ENCODE results near the gene KIF26B. TPM values are rescaled to one million over a fixed set of nuclear protein-coding genes. Genes with fewer than 3 reads are reported as not detected.

KIF26B gene
- total and polyA plus RNA-seq, 2 donors, result 0.43 to 1.6 TPM

DNA sequence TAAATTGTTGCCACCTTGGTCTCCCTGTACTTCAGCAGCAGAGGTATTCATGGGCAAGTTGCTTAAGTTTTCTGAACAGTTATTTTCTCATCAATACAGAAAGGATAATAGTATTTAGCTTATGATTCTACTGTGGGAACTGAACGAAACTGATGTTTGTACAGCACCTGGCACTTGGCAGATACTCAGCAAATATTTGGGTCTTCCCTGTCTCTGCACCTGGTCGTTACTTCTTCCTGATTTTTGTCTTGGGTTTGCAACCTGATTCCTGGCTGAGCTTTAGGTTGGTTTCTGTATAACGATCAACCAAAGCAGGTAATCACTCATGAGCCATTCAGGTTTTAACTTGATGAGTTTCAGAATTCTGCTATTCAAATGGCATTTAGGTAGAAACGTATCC, 490.6 kb downstream of the KIF26B start:
- no peak overlapping the region for H3K4me3 ChIP-seq (ENCODE audit: low read length in 2 of 2)
- H3K27me3 ChIP-seq (ENCODE audit: control insufficient read depth in 2 of 2, insufficient read depth in 1 of 2, low read length in 1 of 2), result peaks cover 0 to 2% of the 10 kb centered on the region in 2 donors
- peaks cover 3 to 8% of the 10 kb centered on the region in 2 donors for H3K9me3 ChIP-seq (ENCODE audit: control insufficient read depth in 2 of 2, insufficient read depth in 1 of 2, low read length in 1 of 2)
- no peaks in the 10 kb centered on the region for H3K36me3 ChIP-seq (ENCODE audit: control insufficient read depth in 2 of 2, insufficient read depth in 2 of 2, low read length in 1 of 2)
- H3K27ac ChIP-seq (ENCODE audit: low read depth in 1 of 2, low read length in 1 of 2), result no peak overlapping the region
- WGBS, result 87% methylated on average over 4 of the region's 4 CpGs
- no peak for DNase-seq (ENCODE audit: low read depth in 6 of 9, low spot score in 9 of 9)
- peaks cover 0 to 15% of the 10 kb centered on the region in 2 donors for H3K4me1 ChIP-seq (ENCODE audit: control insufficient read depth in 2 of 2, insufficient read depth in 2 of 2, low read length in 2 of 2)

DNA sequence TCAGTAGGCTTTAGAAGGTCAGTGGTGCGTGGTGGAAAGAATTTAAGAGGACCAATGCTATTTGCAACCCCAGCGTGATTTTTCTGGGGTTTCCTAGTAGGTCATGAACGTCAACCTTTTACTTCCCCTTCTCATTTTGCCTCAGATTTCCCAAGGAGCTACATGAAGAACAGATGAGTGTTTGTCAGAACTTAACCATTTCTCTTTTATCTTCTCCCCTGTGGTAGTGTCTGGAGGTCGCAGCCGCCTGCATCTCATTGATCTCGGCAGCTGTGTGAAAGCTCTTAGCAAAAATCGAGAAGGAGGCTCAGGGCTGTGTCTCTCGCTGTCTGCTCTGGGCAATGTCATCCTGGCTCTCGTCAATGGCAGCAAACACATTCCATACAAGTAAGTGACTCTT, 491.1 kb downstream of the KIF26B start:
- Histone ChIP-seq H3K36me3 (ENCODE audit: control insufficient read depth in 2 of 2, insufficient read depth in 2 of 2, low read length in 1 of 2) (no peaks in the 10 kb centered on the region), H3K27ac (ENCODE audit: low read depth in 1 of 2, low read length in 1 of 2) (peak overlapping the region in 1 of 2 donors; percentile 22), H3K4me1 (ENCODE audit: control insufficient read depth in 2 of 2, insufficient read depth in 2 of 2, low read length in 2 of 2) (peaks cover 0 to 15% of the 10 kb centered on the region in 2 donors), H3K27me3 (ENCODE audit: control insufficient read depth in 2 of 2, insufficient read depth in 1 of 2, low read length in 1 of 2) (peaks cover 0 to 2% of the 10 kb centered on the region in 2 donors), H3K4me3 (ENCODE audit: low read length in 2 of 2) (no peak overlapping the region), H3K9me3 (ENCODE audit: control insufficient read depth in 2 of 2, insufficient read depth in 1 of 2, low read length in 1 of 2) (peaks cover 3 to 8% of the 10 kb centered on the region in 2 donors)
- peak in 5 of 9 donors; percentile 14 to 55 (median 33) for DNase-seq (ENCODE audit: low read depth in 6 of 9, low spot score in 9 of 9)
- WGBS, result 78% methylated on average over 9 of the region's 9 CpGs

DNA sequence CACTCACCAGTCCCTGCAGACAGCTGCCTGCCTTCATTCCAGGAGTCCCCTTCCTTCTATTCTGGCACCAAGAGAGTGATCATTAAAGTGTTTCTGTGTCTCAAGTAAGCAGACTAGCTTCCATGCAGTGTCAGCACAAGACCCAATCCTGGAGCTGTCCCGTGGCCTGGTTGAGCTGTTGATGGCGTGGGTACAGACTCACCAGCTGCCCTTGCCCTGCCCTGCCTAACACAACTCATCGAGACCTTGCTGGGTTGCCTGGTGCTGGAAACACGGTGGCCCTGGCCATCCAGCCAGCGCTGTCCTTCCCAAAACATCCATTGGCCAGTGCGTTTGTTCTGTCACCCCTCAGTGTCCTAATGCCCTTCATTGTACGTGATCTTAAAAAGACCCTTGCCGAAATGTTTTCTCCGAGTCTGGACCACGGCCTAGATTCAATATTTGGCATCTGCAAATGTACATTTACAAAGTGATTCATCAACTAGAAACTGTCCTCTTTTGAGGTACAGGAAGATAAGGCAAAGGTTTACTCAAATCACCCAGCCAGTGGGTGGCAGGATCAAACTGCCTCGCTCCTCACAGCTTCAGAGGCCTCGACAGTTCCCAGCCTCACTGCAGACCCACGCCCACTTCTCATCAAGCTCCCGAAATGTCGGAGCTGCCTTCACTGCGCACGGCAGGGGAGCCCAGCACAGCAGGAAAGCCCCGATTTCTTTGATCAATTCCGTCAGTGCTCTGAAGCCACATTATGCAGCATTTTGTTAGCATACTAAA, 494.2 kb downstream of the KIF26B start:
- no peaks in the 10 kb centered on the region for H3K9me3 ChIP-seq (ENCODE audit: control insufficient read depth in 2 of 2, insufficient read depth in 1 of 2, low read length in 1 of 2)
- no peaks in the 10 kb centered on the region for H3K36me3 ChIP-seq (ENCODE audit: control insufficient read depth in 2 of 2, insufficient read depth in 2 of 2, low read length in 1 of 2)
- DNase-seq (ENCODE audit: low read depth in 6 of 9, low spot score in 9 of 9), result peak in 4 of 9 donors; percentile 12 to 28 (median 14)
- WGBS, result 85% methylated on average over 19 of the region's 19 CpGs
- H3K27me3 ChIP-seq (ENCODE audit: control insufficient read depth in 2 of 2, insufficient read depth in 1 of 2, low read length in 1 of 2), result peaks cover 0 to 2% of the 10 kb centered on the region in 2 donors
- H3K4me3 ChIP-seq (ENCODE audit: low read length in 2 of 2), result no peak overlapping the region
- H3K27ac ChIP-seq (ENCODE audit: low read depth in 1 of 2, low read length in 1 of 2), result no peak overlapping the region
- H3K4me1 ChIP-seq (ENCODE audit: control insufficient read depth in 2 of 2, insufficient read depth in 2 of 2, low read length in 2 of 2), result peaks cover 0 to 15% of the 10 kb centered on the region in 2 donors

DNA sequence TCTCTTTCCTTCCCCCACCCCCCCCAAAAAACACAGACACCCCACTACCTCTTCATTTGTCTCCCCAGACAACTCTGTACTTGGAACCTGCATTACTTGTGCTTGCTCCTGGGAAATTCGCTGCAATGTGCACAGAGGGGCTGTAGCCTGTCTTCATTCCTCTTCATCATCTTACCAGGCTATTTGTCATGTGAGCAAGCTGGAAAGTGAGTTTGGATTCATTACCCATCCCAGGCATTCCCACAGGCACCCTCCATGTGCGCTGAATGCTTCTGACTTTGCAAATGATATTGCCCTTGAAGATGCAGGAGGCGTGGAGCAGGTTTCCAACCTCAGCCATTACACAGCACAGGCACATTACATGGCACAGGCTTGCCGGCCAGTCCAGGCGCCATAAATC, 494.9 kb downstream of the KIF26B start:
- Histone ChIP-seq H3K4me1 (ENCODE audit: control insufficient read depth in 2 of 2, insufficient read depth in 2 of 2, low read length in 2 of 2) (peaks cover 0 to 15% of the 10 kb centered on the region in 2 donors), H3K36me3 (ENCODE audit: control insufficient read depth in 2 of 2, insufficient read depth in 2 of 2, low read length in 1 of 2) (no peaks in the 10 kb centered on the region), H3K4me3 (ENCODE audit: low read length in 2 of 2) (no peak overlapping the region), H3K27me3 (ENCODE audit: control insufficient read depth in 2 of 2, insufficient read depth in 1 of 2, low read length in 1 of 2) (peaks cover 0 to 2% of the 10 kb centered on the region in 2 donors), H3K27ac (ENCODE audit: low read depth in 1 of 2, low read length in 1 of 2) (no peak overlapping the region), H3K9me3 (ENCODE audit: control insufficient read depth in 2 of 2, insufficient read depth in 1 of 2, low read length in 1 of 2) (no peaks in the 10 kb centered on the region)
- WGBS, result 95% methylated on average over 5 of the region's 5 CpGs
- DNase-seq (ENCODE audit: low read depth in 6 of 9, low spot score in 9 of 9), result no peak

DNA sequence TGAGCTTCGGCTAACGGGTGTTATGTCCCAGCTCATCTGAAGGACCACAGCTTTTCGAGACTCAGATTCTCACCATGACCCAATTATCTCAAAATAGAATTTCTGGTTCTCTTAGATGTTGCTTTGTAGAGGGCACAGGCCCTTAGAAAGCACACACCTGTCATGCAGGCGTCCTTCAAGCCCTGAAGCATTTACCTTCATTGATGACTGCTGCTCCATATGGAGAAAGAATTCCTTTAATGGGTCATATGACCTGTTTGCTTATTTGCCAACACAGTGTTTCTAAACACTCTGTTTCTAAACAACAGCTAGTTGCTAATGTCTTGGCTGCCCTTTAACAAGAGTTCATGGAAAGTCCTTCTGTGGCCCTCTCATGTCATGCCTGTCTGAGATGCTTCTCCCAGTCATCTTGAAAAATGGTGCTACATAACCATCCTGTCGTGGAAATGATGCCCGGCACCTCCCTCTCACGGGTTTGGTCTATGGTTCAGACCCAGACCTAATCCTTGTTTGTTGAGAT, 495.7 kb downstream of the KIF26B start:
- H3K4me3 ChIP-seq (ENCODE audit: low read length in 2 of 2), result no peak overlapping the region
- H3K9me3 ChIP-seq (ENCODE audit: control insufficient read depth in 2 of 2, insufficient read depth in 1 of 2, low read length in 1 of 2), result no peaks in the 10 kb centered on the region
- peaks cover 0 to 15% of the 10 kb centered on the region in 2 donors for H3K4me1 ChIP-seq (ENCODE audit: control insufficient read depth in 2 of 2, insufficient read depth in 2 of 2, low read length in 2 of 2)
- H3K36me3 ChIP-seq (ENCODE audit: control insufficient read depth in 2 of 2, insufficient read depth in 2 of 2, low read length in 1 of 2), result no peaks in the 10 kb centered on the region
- 96% methylated on average over 7 of the region's 7 CpGs for WGBS
- H3K27ac ChIP-seq (ENCODE audit: low read depth in 1 of 2, low read length in 1 of 2), result no peak overlapping the region
- no peak for DNase-seq (ENCODE audit: low read depth in 6 of 9, low spot score in 9 of 9)
- peaks cover 0 to 2% of the 10 kb centered on the region in 2 donors for H3K27me3 ChIP-seq (ENCODE audit: control insufficient read depth in 2 of 2, insufficient read depth in 1 of 2, low read length in 1 of 2)

DNA sequence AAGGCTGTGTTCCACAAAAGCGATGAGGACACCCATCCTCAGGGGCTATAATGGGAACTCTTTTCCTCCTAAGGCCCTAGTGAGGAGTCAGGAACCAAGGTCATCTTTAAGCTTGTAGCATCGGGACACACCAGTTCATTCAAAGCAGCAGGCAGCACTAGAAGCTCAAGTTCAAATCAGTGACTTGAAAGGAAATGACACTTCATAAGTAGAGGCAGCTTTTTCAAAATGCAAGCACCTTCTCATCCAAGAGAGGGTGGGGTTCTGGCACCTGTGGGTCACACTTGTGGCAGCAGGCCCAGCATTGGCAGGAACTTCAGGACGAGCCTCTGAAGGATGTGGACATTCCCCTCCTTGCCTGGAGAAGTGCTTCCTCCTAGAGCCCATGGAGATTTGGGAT, 496.3 kb downstream of the KIF26B start:
- 94% methylated on average over 3 of the region's 3 CpGs for WGBS
- Histone ChIP-seq H3K9me3 (ENCODE audit: control insufficient read depth in 2 of 2, insufficient read depth in 1 of 2, low read length in 1 of 2) (no peaks in the 10 kb centered on the region), H3K27me3 (ENCODE audit: control insufficient read depth in 2 of 2, insufficient read depth in 1 of 2, low read length in 1 of 2) (peaks cover 0 to 2% of the 10 kb centered on the region in 2 donors), H3K36me3 (ENCODE audit: control insufficient read depth in 2 of 2, insufficient read depth in 2 of 2, low read length in 1 of 2) (no peaks in the 10 kb centered on the region), H3K4me1 (ENCODE audit: control insufficient read depth in 2 of 2, insufficient read depth in 2 of 2, low read length in 2 of 2) (peaks cover 0 to 11% of the 10 kb centered on the region in 2 donors), H3K27ac (ENCODE audit: low read depth in 1 of 2, low read length in 1 of 2) (no peak overlapping the region), H3K4me3 (ENCODE audit: low read length in 2 of 2) (no peak overlapping the region)
- no peak for DNase-seq (ENCODE audit: low read depth in 6 of 9, low spot score in 9 of 9)

DNA sequence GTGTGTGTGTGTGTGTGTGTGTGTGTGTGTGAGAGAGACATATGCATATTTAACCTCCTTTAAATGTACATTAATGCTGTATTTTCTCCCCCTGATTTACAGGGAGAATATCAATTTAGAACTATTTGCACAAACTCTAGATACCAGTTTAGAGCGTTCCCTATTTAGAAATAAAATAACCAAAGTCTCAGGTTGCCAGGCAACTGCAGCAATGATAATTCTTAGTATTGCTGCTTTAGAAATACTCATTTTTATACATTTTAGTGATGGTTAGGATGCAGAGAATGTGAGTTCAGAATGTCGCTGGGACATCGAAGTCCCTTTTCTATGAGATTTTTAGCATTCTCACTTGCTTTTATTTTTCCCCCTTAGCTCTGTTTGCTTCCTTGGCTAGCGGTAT, 497.3 kb downstream of the KIF26B start:
- no peak overlapping the region for H3K27ac ChIP-seq (ENCODE audit: low read depth in 1 of 2, low read length in 1 of 2)
- 98% methylated on average over 4 of the region's 4 CpGs for WGBS
- H3K27me3 ChIP-seq (ENCODE audit: control insufficient read depth in 2 of 2, insufficient read depth in 1 of 2, low read length in 1 of 2), result peaks cover 0 to 2% of the 10 kb centered on the region in 2 donors
- H3K36me3 ChIP-seq (ENCODE audit: control insufficient read depth in 2 of 2, insufficient read depth in 2 of 2, low read length in 1 of 2), result no peaks in the 10 kb centered on the region
- H3K4me1 ChIP-seq (ENCODE audit: control insufficient read depth in 2 of 2, insufficient read depth in 2 of 2, low read length in 2 of 2), result peaks cover 0 to 4% of the 10 kb centered on the region in 2 donors
- DNase-seq (ENCODE audit: low read depth in 6 of 9, low spot score in 9 of 9), result no peak
- no peaks in the 10 kb centered on the region for H3K9me3 ChIP-seq (ENCODE audit: control insufficient read depth in 2 of 2, insufficient read depth in 1 of 2, low read length in 1 of 2)
- no peak overlapping the region for H3K4me3 ChIP-seq (ENCODE audit: low read length in 2 of 2)

DNA sequence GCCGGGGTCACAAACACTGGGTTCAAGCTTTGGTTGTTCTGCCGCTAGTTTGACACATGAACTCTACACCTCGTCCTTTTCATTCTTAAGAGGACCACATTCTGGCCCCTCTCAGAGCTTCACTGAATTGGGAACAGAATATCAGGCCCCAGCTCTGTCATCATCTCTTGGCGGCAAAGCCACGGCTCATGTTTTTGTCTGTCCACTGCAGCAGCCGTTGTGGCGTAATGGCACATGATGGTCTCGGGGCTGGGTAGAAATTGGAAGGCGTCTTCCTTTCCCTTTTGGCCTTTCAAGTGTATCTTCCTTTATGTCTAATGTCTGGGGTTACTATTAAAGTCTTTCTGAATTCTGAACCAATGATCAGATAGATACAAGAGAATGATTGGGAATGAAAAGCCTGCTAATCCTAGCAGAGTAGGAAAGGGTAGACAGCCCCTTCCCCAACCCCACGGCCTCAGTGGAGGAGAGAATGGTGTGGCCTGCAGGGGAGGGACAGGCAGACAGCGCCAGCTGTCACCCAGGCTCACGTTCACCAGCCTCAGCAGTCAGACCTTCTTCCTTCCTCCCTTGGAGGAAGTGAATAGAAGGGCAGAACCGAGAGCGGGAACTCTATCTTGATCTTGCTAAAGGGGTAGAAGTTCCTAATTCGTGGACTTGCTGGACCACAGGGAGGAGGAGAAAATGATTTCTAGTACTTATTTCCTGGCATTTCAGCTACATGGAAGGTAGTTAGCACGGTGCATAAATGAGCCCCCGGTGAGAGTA, 498.1 kb downstream of the KIF26B start:
- Histone ChIP-seq H3K27ac (ENCODE audit: low read depth in 1 of 2, low read length in 1 of 2) (no peak overlapping the region), H3K9me3 (ENCODE audit: control insufficient read depth in 2 of 2, insufficient read depth in 1 of 2, low read length in 1 of 2) (no peaks in the 10 kb centered on the region), H3K4me3 (ENCODE audit: low read length in 2 of 2) (no peak overlapping the region), H3K27me3 (ENCODE audit: control insufficient read depth in 2 of 2, insufficient read depth in 1 of 2, low read length in 1 of 2) (peaks cover 0 to 2% of the 10 kb centered on the region in 2 donors), H3K36me3 (ENCODE audit: control insufficient read depth in 2 of 2, insufficient read depth in 2 of 2, low read length in 1 of 2) (no peaks in the 10 kb centered on the region), H3K4me1 (ENCODE audit: control insufficient read depth in 2 of 2, insufficient read depth in 2 of 2, low read length in 2 of 2) (peaks cover 0 to 4% of the 10 kb centered on the region in 2 donors)
- DNase-seq (ENCODE audit: low read depth in 6 of 9, low spot score in 9 of 9), result no peak
- WGBS, result 67% methylated on average over 17 of the region's 17 CpGs

Measured in thymus (tissue), 11 donors.